Right lobe of liver (tissue), 6 donors: Measurements from ENCODE around the gene RAB5IF. TPM values are rescaled to one million over a fixed set of nuclear protein-coding genes. Genes with fewer than 3 reads are reported as not detected.

Experiments
- ATAC-seq, 4 donors: fragments of 200-7000 bp; cut with Tn5 transposase; one replicate each; pipeline ENCODE4 v1.9.1; 2020; ENCODE audit warnings: mild to moderate bottlenecking in 4 of 4, moderate library complexity in 4 of 4
- DNase-seq, 3 donors: peaks; one replicate each; pipeline ENCODE4 v3.0.0-alpha.2; 2020
- H3K27ac ChIP-seq, 3 donors: fragments of 200-600 bp; one replicate each; pipeline ENCODE4 v1.8.0; 2022
- H3K27me3 ChIP-seq, 2 donors: fragments of 200-600 bp; one replicate each; pipeline ENCODE4 v1.8.0; 2022
- H3K36me3 ChIP-seq, 4 donors: fragments of 200-600 bp; sonication (generic) in 1 of 4; one replicate each; pipeline versions ENCODE4 v1.5.1 to v1.8.0; 2017 to 2022; ENCODE audit warnings: control low read depth in 1 of 4
- H3K4me1 ChIP-seq, 4 donors: fragments of 200-600 bp; sonication (generic) in 1 of 4; one replicate each; pipeline versions ENCODE4 v1.5.1 to v1.8.0; 2017 to 2022; ENCODE audit warnings: control low read depth in 1 of 4
- H3K4me3 ChIP-seq, 3 donors: fragments of 200-600 bp; one replicate each; pipeline ENCODE4 v1.8.0; 2022
- H3K9me3 ChIP-seq, 4 donors: fragments of 200-600 bp; sonication (generic) in 1 of 4; one replicate each; pipeline versions ENCODE4 v1.5.1 to v1.8.0; 2017 to 2022; ENCODE audit warnings: control low read depth in 1 of 4
- POLR2A ChIP-seq: fragments of 450-650 bp; IDR thresholded peaks from one replicate; pipeline ENCODE4 v1.6.1; 2017; ENCODE audit warnings: antibody characterized with exemption, mild to moderate bottlenecking
- WGBS: methylation state at CpG from one replicate; pipeline ENCODE4 v1.1.6; 2018; ENCODE audit warnings: low coverage, low lambda C conversion rate; ENCODE audit not compliant: insufficient coverage; ENCODE audit errors: missing lambda C conversion rate; 5-methylcytosine and 5-hydroxymethylcytosine counted together
- intact Hi-C, 2 donors: fragments of 100-400 bp; cut with DNase I; formaldehyde crosslinking; loops; one replicate each; pipeline versions ENCODE4 v1.11.2 to v1.14.1; 2022
- total RNA-seq, 6 experiments: library from RNA; depleted of rRNA in 2 of 6; stranded (reverse); fragments of >200 nt in 2 of 6; fragmentation: NEBNext Ultra II Directional in 3 of 6; extraction: Animal tissue kit (Norgen Biotek cat#: 25700) in 3 of 6; gene quantifications; one replicate each; pipeline versions ENCODE4 v1.1.0 to v1.2.4, GENCODE V29; 2016 to 2023
- TF ChIP-seq, protein P1 (sequence below), 4 donors: fragments of 200-600 bp in 3 of 4; fragments of 450-650 bp in 1 of 4; IDR thresholded peaks; one replicate each; pipeline versions ENCODE4 v1.5.1 to v1.8.0; 2016 to 2022; ENCODE audit warnings: antibody characterized with exemption in 4 of 4, mild to moderate bottlenecking in 2 of 4
- donor health status: DM: no; HTN: yes; CAD: no.
- donor health status: DM: no; HTN: no; CAD: no.
- donor health status: DM: no; HTN: no; CAD: no.
- donor health status: DM: no; HTN: yes; CAD: no.
- donor health status: DM: no; HTN: yes; CAD: no.

Gene RAB5IF
- total RNA-seq, 6 experiments from 2014 or later: 78.1 to 232 (median 125) TPM

DNA sequence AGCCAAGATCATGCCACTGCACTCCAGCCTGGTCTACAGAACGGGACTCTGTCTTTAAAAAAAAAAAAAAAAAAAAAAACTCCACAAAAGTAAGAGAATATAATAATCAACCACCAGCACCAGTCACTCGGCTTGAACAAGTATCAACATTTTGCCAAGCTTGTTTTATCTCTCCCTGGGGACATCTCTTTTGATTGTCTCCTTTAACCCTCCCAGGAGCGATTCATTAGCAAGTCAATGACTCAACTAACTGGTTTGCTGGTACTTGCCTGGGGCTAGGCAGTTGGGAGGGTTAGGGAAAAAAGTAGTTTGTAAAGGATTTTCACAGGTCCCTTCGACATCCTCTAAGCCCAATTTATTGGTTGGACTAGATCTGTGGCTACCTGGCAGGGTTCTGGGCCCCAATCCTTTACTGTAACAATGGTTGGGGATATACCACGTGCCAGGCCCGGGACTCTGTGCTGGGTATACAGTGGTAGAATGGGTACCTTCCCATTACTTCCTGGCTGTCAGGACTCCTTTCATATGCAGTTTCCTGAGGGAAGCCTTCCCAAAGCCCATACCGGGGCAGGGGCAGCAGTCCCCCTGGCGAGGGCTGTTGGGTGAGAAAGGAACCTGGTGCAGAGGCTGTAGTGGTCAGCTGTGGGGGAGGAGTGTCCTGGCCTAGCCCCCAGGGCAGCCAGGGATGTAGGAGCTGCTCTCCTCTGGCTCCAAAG lies 20.0 kb upstream of the RAB5IF start:
- no peak overlapping the region for H3K27ac ChIP-seq
- no peak for TF ChIP-seq POLR2A
- TF ChIP-seq, protein P1, sequence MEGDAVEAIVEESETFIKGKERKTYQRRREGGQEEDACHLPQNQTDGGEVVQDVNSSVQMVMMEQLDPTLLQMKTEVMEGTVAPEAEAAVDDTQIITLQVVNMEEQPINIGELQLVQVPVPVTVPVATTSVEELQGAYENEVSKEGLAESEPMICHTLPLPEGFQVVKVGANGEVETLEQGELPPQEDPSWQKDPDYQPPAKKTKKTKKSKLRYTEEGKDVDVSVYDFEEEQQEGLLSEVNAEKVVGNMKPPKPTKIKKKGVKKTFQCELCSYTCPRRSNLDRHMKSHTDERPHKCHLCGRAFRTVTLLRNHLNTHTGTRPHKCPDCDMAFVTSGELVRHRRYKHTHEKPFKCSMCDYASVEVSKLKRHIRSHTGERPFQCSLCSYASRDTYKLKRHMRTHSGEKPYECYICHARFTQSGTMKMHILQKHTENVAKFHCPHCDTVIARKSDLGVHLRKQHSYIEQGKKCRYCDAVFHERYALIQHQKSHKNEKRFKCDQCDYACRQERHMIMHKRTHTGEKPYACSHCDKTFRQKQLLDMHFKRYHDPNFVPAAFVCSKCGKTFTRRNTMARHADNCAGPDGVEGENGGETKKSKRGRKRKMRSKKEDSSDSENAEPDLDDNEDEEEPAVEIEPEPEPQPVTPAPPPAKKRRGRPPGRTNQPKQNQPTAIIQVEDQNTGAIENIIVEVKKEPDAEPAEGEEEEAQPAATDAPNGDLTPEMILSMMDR (IDR thresholded peaks at IDR 0.05): no peak
- H3K4me3 ChIP-seq: no peak overlapping the region
- no peak for ATAC-seq
- intact Hi-C loops: no loop called here
- H3K4me1 ChIP-seq: no peaks in the 10 kb centered on the region
- H3K36me3 ChIP-seq: peaks cover 0 to 10% (median under 1%) of the 10 kb centered on the region in 4 donors
- no peaks in the 10 kb centered on the region for H3K9me3 ChIP-seq
- 89% methylated on average over 5 of the region's 8 CpGs for WGBS
- H3K27me3 ChIP-seq: no peaks in the 10 kb centered on the region
- no peak for DNase-seq

GRCh38 chr20:36587388-36588070 lies 18.1 kb upstream of the RAB5IF start:
- no peak for ATAC-seq
- H3K4me3 ChIP-seq: no peak overlapping the region
- H3K9me3 ChIP-seq: no peaks in the 10 kb centered on the region
- peaks cover 0 to 10% (median 0%) of the 10 kb centered on the region in 4 donors for H3K36me3 ChIP-seq
- intact Hi-C loops: no loop called here
- no peaks in the 10 kb centered on the region for H3K4me1 ChIP-seq
- H3K27ac ChIP-seq: no peak overlapping the region
- no peak for DNase-seq
- WGBS: 85% methylated on average over 2 of the region's 3 CpGs
- H3K27me3 ChIP-seq: no peaks in the 10 kb centered on the region
- TF ChIP-seq POLR2A: no peak
- TF ChIP-seq, protein P1 (IDR thresholded peaks at IDR 0.05): no peak

DNA sequence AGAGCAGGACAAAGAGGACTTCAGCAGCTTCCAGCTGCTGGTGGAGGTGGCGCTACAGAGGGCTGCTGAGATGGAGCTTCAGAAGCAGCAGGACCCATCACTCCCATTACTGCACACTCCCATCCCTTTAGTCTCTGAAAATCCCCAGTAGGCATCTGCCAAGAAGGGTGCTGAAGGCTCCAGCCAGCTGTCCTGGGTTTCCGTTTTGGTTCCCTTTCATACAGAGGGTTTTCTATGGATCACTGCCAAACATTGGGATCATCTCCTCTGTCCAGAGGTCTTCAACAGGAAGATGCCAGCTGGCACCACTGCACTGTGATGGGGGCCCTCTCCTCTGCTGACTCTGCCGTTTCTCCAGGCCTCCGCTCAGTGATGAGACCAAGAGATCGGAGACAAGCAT lies 14.3 kb upstream of the RAB5IF start:
- no peak overlapping the region for H3K27ac ChIP-seq
- no peaks in the 10 kb centered on the region for H3K9me3 ChIP-seq
- DNase-seq: no peak
- peaks cover 0 to 6% (median 0%) of the 10 kb centered on the region in 4 donors for H3K36me3 ChIP-seq
- intact Hi-C loops: no loop called here
- TF ChIP-seq, protein P1 (IDR thresholded peaks at IDR 0.05): no peak
- no peak for TF ChIP-seq POLR2A
- H3K27me3 ChIP-seq: no peaks in the 10 kb centered on the region
- no peaks in the 10 kb centered on the region for H3K4me1 ChIP-seq
- ATAC-seq: no peak
- no CpG with 5 or more reads among the region's 5 CpGs for WGBS
- no peak overlapping the region for H3K4me3 ChIP-seq

DNA sequence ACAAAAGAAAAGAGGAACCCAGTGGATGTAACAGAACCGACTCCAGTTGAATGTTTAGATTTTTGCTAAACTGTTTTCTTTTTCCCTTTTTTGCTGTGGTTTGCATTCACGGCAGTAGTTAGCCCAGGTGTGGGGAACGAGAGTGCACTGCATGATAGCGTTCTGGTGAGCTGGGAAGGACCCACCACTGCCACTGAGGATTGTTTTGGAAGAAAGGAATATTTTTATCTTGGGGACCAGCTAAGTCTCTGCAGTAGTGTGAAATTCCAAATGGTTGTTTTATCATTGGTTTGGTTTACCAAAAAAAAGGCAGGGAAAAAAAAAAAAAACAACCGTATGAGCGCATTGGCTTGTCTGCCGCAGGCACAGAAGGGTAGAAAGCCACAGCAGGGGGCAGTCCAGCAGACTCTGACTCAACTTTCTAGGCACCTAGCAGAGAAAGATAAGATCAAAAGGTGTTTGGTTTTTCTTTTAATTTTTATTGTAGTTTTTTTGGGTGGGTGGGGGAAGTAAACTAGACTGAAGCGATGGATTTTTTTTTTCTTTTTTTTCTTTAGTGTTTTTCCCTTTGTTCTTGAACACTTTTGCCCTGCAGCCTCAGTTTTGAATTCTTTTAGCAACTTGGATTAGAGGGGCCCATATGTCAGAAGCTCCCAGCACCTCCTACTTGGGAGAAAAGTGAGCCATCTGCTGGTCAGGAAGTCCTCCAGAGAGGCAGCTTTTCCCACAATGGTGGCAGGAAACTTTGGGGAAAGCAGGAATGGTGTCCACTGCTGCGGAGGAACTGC lies 13.5 kb upstream of the RAB5IF start:
- Histone ChIP-seq H3K9me3 (no peaks in the 10 kb centered on the region), H3K27me3 (no peaks in the 10 kb centered on the region), H3K36me3 (peaks cover 0 to 6% (median 0%) of the 10 kb centered on the region in 4 donors), H3K4me1 (no peaks in the 10 kb centered on the region), H3K4me3 (no peak overlapping the region), H3K27ac (no peak overlapping the region)
- intact Hi-C loops: no loop called here
- ATAC-seq (peak; percentile 40 to 60 (median 48)), DNase-seq (no peak)
- 73% methylated on average over 9 of the region's 9 CpGs for WGBS
- TF ChIP-seq, protein P1 (IDR thresholded peaks at IDR 0.05): peak; percentile 16 to 53 (median 40)
- no peak for TF ChIP-seq POLR2A
